Ovary (tissue), 9 donors: Measurements from ENCODE around the gene FANCI. TPM values are rescaled to one million over a fixed set of nuclear protein-coding genes. Genes with fewer than 3 reads are reported as not detected.

Experiments
- DNase-seq, 5 donors: peaks; one replicate each; pipeline ENCODE4 v3.0.0-alpha.2; 2019 to 2020
- H3K27ac ChIP-seq, 2 donors: fragments of 200-600 bp; one replicate each; pipeline versions ENCODE4 v1.5.1 to v1.8.0; 2019 to 2022
- H3K27me3 ChIP-seq: fragments of 200-600 bp; one replicate; pipeline ENCODE4 v1.8.0; 2022
- H3K36me3 ChIP-seq: fragments of 200-600 bp; sonication (generic); one replicate; pipeline ENCODE4 v1.5.1; 2019
- H3K4me1 ChIP-seq: one replicate; pipeline ENCODE4 v1.8.1; 2013; ENCODE audit warnings: mild to moderate bottlenecking, moderate library complexity; ENCODE audit not compliant: insufficient read depth
- H3K4me3 ChIP-seq: fragments of 200-600 bp; sonication (generic); one replicate; pipeline ENCODE4 v1.5.1; 2017
- H3K9me3 ChIP-seq, 2 donors: fragments of 200-600 bp in 1 of 2; sonication (generic) in 1 of 2; one replicate each; pipeline versions ENCODE4 v1.5.1 to v1.8.1; 2013 to 2019; ENCODE audit warnings: mild to moderate bottlenecking in 1 of 2, moderate library complexity in 1 of 2
- EP300 ChIP-seq: sonication (generic); formaldehyde crosslinking; IDR thresholded peaks from one replicate; pipeline ENCODE4 v1.6.1; 2017; ENCODE audit warnings: antibody characterized with exemption
- POLR2A ChIP-seq: fragments of 450-650 bp; IDR thresholded peaks from one replicate; pipeline ENCODE4 v1.6.1; 2017; ENCODE audit warnings: antibody characterized with exemption, mild to moderate bottlenecking, moderate library complexity
- WGBS, 3 donors: extraction: QIAGEN DNeasy Blood & Tissue Kit in 1 of 3; methylation state at CpG; one replicate each; pipeline versions ENCODE4 v1.1.5 to v1.1.7; 2013 to 2017; 5-methylcytosine and 5-hydroxymethylcytosine counted together
- intact Hi-C, 4 donors: fragments of 100-400 bp; cut with DNase I; formaldehyde crosslinking; loops; one replicate each; pipeline versions ENCODE4 v1.11.0 to v1.15.1; 2022 to 2023
- polyA plus RNA-seq, 2 donors: library from polyadenylated mRNA; stranded (reverse); fragments of 200-250 nt in 1 of 2; fragments of 350-450 nt in 1 of 2; fragmentation: Illumina TruSeq in 1 of 2; extraction: RNeasy Lipid Tissue Mini Kit (QIAGEN cat#74804) in 1 of 2; gene quantifications; one replicate each; pipeline ENCODE4 v1.2.3, GENCODE V29; 2013 to 2014
- total RNA-seq, 7 donors: library from RNA; depleted of rRNA in 2 of 7; stranded (reverse); fragments of >200 nt in 2 of 7; fragmentation: NEBNext Ultra II Directional in 3 of 7; extraction: Animal tissue kit (Norgen Biotek cat#: 25700) in 3 of 7; gene quantifications; one replicate each; pipeline versions ENCODE4 v1.1.0 to v1.2.4, GENCODE V29; 2016 to 2023
- TF ChIP-seq, protein P1 (sequence below), 3 donors: fragments of 450-650 bp in 2 of 3; fragments of 200-600 bp in 1 of 3; IDR thresholded peaks; one replicate each; pipeline versions ENCODE4 v1.5.1 to v1.8.0; 2016 to 2022; ENCODE audit warnings: antibody characterized with exemption in 3 of 3, mild to moderate bottlenecking in 1 of 3
- donor health status: DM: no; HTN: no; CAD: no; lungs with moderate emphysema.
- donor health status: DM: no; HTN: no; CAD: no.
- donor health status: Bipolar disorder and iron deficiency.
- donor health status: DM: yes; HTN: yes; CAD: no.
- donor health status: DM: no; HTN: no; CAD: no.
- donor health status: DM: yes; HTN: yes; CAD: no.

FANCI gene
- total and polyA plus RNA-seq, 9 donors: 2.9 to 11.7 (median 4.6) TPM

DNA sequence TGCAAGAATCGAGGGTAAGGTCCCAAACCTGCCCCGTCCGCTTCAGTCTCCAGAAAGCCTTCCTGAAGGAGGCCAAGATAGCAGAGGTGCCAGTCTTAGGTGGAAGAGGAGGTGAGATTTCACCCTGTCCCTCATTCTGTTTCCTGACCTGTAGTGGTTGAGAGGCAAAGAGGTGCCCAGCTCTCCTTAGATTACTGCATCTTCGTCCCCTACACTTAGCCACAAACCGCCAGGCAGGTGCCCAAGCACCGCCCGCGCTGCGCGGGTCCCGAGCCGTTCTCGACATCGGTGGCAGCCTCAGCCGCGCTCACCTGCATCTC lies 114.6 kb downstream of the FANCI start:
- no peak for DNase-seq
- Histone ChIP-seq H3K27me3 (no peaks in the 10 kb centered on the region), H3K27ac (no peak overlapping the region), H3K9me3 (no peaks in the 10 kb centered on the region), H3K4me1 (peaks cover 6% of the 10 kb centered on the region), H3K36me3 (no peaks in the 10 kb centered on the region), H3K4me3 (peak overlapping the region; percentile 43)
- 3 to 7% (median 5%) methylated on average over 16 of the region's 16 CpGs for WGBS, 3 donors
- TF ChIP-seq EP300 (no peak), POLR2A (no peak)
- TF ChIP-seq, protein P1, sequence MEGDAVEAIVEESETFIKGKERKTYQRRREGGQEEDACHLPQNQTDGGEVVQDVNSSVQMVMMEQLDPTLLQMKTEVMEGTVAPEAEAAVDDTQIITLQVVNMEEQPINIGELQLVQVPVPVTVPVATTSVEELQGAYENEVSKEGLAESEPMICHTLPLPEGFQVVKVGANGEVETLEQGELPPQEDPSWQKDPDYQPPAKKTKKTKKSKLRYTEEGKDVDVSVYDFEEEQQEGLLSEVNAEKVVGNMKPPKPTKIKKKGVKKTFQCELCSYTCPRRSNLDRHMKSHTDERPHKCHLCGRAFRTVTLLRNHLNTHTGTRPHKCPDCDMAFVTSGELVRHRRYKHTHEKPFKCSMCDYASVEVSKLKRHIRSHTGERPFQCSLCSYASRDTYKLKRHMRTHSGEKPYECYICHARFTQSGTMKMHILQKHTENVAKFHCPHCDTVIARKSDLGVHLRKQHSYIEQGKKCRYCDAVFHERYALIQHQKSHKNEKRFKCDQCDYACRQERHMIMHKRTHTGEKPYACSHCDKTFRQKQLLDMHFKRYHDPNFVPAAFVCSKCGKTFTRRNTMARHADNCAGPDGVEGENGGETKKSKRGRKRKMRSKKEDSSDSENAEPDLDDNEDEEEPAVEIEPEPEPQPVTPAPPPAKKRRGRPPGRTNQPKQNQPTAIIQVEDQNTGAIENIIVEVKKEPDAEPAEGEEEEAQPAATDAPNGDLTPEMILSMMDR (IDR thresholded peaks at IDR 0.05): no peak
- intact Hi-C loops: loop anchor here in 2 of 4 donors (2.0 kb wide), 1 partner anchor 72 kb away; no protein-coding TSS in a partner anchor

DNA sequence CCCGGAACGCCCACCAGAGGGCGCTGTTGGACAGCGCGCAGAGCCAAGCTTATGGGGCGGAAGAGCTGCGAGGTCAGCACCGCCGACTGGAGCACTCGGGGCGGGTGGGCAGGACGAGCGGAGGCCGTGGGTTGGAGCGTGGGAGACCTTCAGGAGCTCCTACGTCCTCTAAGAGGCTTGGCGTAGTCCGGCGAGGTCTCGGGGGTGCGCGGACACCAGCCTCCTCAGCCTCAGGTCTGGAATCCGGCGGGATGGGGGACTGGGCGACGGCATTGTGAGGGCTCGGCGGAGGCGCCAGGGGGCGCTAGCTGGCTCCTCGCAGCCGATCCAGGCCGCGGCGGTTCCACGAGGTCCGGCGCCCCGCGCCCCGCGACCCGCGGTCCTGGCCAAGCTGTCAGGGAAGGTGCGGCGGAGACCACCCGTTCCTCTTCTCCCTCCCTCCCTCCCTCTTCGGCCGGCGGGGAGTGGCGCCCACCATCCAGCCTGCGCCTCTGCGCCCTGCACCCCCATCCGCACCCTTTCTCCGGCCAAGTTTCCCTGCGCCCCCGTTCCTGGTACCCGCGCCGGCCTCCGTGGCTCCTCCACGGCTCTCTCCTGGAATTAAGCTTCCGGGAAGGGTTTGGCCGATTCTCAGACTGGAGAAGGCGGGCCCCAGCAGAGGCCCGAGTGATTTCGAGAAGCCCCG lies 115.1 kb downstream of the FANCI start:
- no peak for TF ChIP-seq POLR2A
- TF ChIP-seq, protein P1 (IDR thresholded peaks at IDR 0.05): peak; percentile 92 to 99 (median 93)
- TF ChIP-seq EP300: no peak
- WGBS, 3 donors: 1 to 2% (median 2%) methylated on average over 31 to 68 of the region's 68 CpGs
- H3K27me3 ChIP-seq: no peaks in the 10 kb centered on the region
- no peaks in the 10 kb centered on the region for H3K36me3 ChIP-seq
- DNase-seq: peak; percentile 53 to 86 (median 73)
- no peaks in the 10 kb centered on the region for H3K9me3 ChIP-seq
- no peak overlapping the region for H3K27ac ChIP-seq
- peak overlapping the region; percentile 43 for H3K4me3 ChIP-seq
- peaks cover 6% of the 10 kb centered on the region for H3K4me1 ChIP-seq
- intact Hi-C loops: loop anchor here in 2 of 4 donors (2.0 kb wide), 1 partner anchor 72 kb away; no protein-coding TSS in a partner anchor

DNA sequence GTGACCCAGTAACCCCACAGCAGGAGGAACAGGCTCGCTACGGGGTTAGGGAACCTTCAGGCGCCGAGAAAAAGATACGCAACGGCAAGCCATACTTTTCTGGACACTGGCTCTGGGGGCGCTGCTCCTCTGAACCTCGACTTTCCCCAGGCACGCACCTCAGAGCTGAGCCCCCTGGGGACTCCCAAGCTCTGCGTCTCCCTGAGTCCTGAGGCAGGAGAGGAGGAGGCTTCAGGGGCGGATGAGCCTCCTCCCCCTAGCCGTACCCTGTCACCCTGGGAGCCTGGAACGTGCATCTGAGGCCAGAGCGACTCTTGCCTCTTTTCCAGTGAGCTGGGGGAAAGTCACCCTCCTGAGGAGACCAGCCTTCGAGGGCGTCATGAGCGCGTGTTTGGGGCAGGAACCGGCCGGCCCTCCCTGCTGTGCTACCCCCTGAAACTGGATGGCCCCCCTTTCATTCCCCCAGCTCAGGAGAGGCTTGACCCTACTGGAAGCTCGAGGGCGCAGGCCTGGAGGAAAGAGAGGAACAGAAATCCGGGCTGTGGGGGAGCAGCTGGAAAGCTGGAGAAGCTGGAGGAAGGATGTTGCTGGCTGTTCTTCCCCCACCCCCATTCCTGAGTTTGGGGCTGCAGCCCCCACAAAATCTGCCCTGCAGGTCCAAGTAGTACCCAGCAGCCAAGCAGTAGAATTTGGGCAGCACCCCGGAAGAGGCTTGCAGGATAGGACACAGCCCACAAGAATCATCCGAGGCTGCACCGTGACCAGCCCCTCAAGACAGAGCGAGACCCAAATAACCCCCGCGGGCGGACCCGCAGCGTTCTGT lies 115.9 kb downstream of the FANCI start:
- Histone ChIP-seq H3K4me1 (peaks cover 6% of the 10 kb centered on the region), H3K27ac (no peak overlapping the region), H3K36me3 (no peaks in the 10 kb centered on the region), H3K9me3 (no peaks in the 10 kb centered on the region), H3K27me3 (no peaks in the 10 kb centered on the region), H3K4me3 (no peak overlapping the region)
- 6 to 7% (median 7%) methylated on average over 8 to 32 of the region's 32 CpGs for WGBS, 3 donors
- TF ChIP-seq EP300 (no peak), POLR2A (no peak)
- TF ChIP-seq, protein P1 (IDR thresholded peaks at IDR 0.05): no peak
- no peak for DNase-seq
- intact Hi-C loops: loop anchor here (2.0 kb wide), 2 partner anchors 69 to 71 kb away; no protein-coding TSS in a partner anchor

DNA sequence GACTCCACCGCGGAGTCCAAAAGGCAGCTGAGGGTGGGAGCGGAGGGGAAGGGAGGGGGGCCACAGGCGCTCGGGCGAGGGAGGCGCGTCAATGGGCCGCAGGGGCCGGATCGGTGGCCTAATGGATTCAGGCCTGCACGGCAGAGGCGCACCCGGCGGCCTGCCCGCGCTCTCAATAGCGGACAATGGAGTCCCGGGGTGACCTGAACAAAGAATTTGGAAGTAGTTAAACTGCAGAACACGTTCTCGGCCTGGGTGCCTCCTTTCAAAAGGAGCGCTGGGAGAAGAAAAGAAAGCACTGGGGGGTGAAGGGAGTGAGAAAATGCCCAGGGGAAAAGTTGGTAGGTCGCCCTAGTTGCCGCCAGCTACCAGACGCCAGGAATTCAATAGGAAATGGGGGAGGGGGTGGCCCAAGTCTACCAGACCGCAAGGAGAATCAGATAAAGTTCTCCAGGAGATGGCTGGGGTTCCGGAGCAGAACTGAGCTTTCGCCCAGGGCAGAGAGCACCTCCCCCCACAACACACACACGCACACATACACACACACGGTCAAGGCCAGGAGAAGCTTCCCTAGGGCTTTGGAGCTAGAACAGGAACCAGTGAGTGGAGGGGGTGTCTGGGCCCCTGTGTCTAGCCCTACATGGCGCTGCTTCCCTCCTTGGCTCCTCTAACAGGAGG lies 116.7 kb downstream of the FANCI start:
- intact Hi-C loops: loop anchor here in 2 of 4 donors (2.0 kb wide), 2 partner anchors 68 to 70 kb away; no protein-coding TSS in a partner anchor
- Histone ChIP-seq H3K27me3 (no peaks in the 10 kb centered on the region), H3K36me3 (no peaks in the 10 kb centered on the region), H3K4me1 (peaks cover 6% of the 10 kb centered on the region), H3K9me3 (no peaks in the 10 kb centered on the region), H3K4me3 (no peak overlapping the region), H3K27ac (no peak overlapping the region)
- TF ChIP-seq, protein P1 (IDR thresholded peaks at IDR 0.05): no peak
- TF ChIP-seq EP300: no peak
- TF ChIP-seq POLR2A: no peak
- WGBS, 3 donors: 3 to 6% (median 4%) methylated on average over 31 of the region's 31 CpGs
- DNase-seq: no peak
